GM12878 (cell line): ENCODE data around the gene KLF9. TPM values are rescaled to one million over a fixed set of nuclear protein-coding genes. Genes with fewer than 3 reads are reported as not detected.
A peak's percentile ranks its signal among the peaks of the same experiment; 100 is the strongest.

ENCODE experiments used
- ASH2L ChIP-seq: fragments of 300-600, 200-600 bp; sonication (generic); IDR thresholded peaks from 2 replicates; pipeline ENCODE4 v1.6.1; 2017; ENCODE audit warnings: low read depth, mild to moderate bottlenecking, borderline replicate concordance
- BCL3 ChIP-seq: IDR thresholded peaks from 2 replicates; pipeline ENCODE4 v1.6.1; 2011; ENCODE audit warnings: borderline replicate concordance, low read depth, mild to moderate bottlenecking, moderate library complexity, low read length; ENCODE audit not compliant: insufficient read depth, poor library complexity, severe bottlenecking
- CBX5 ChIP-seq: sonication (generic); IDR thresholded peaks from 2 replicates; pipeline ENCODE4 v1.6.1; 2016; ENCODE audit warnings: low read depth, moderate library complexity, mild to moderate bottlenecking, inconsistent platforms
- FOXM1 ChIP-seq: IDR thresholded peaks from 2 replicates; pipeline ENCODE4 v1.6.1; 2012; ENCODE audit warnings: low read depth, mild to moderate bottlenecking, inconsistent platforms, low read length, moderate library complexity
- HDAC2 ChIP-seq: fragments of 200-600 bp; sonication (generic); IDR thresholded peaks from 2 replicates; pipeline ENCODE4 v1.6.1; 2017
- IKZF1 ChIP-seq: fragments of 450-650 bp; conservative IDR thresholded peaks from 2 replicates; pipeline ENCODE4 v1.6.1; 2017; ENCODE audit warnings: antibody characterized with exemption, mild to moderate bottlenecking
- KAT2A ChIP-seq: conservative IDR thresholded peaks from 2 replicates; pipeline ENCODE4 v1.6.1; 2011; ENCODE audit warnings: low read depth, low read length; ENCODE audit not compliant: control insufficient read depth
- MTA2 ChIP-seq: fragments of 450-650 bp; IDR thresholded peaks from 2 replicates; pipeline ENCODE4 v1.6.1; 2016; ENCODE audit warnings: low read depth, mild to moderate bottlenecking, moderate library complexity
- NR2C1 ChIP-seq: fragments of 450-650 bp; IDR thresholded peaks from 2 replicates; pipeline ENCODE4 v1.6.1; 2017; ENCODE audit warnings: antibody characterized with exemption, mild to moderate bottlenecking, moderate library complexity
- PAX5 ChIP-seq: IDR thresholded peaks from 2 replicates; pipeline ENCODE4 v1.6.1; 2011; ENCODE audit warnings: low read depth, low read length, borderline replicate concordance
- RCOR1 ChIP-seq: conservative IDR thresholded peaks from 2 replicates; pipeline ENCODE4 v1.6.1; 2012; ENCODE audit warnings: low read depth, low read length, improper control_type of control experiment
- REST ChIP-seq: IDR thresholded peaks from 2 replicates; pipeline ENCODE4 v1.6.1; 2012; ENCODE audit warnings: mild to moderate bottlenecking, low read depth, low read length
- SREBF1 ChIP-seq: IDR thresholded peaks from 2 replicates; pipeline ENCODE4 v1.6.1; 2012; ENCODE audit warnings: mild to moderate bottlenecking, low read length
- STAT1 ChIP-seq: fragments of 450-650 bp; conservative IDR thresholded peaks from 2 replicates; pipeline ENCODE4 v1.6.1; 2014; ENCODE audit warnings: antibody characterized with exemption, mild to moderate bottlenecking
- TCF7 ChIP-seq: IDR thresholded peaks from 2 replicates; pipeline ENCODE4 v1.6.1; 2014; ENCODE audit warnings: antibody characterized with exemption, borderline replicate concordance
- USF1 ChIP-seq: IDR thresholded peaks from 2 replicates; pipeline ENCODE4 v1.6.1; 2011; ENCODE audit warnings: borderline replicate concordance, low read depth, mild to moderate bottlenecking, moderate library complexity, mixed read lengths, low read length; ENCODE audit not compliant: insufficient read depth; ENCODE audit errors: extremely low read length
- WRNIP1 ChIP-seq: IDR thresholded peaks from 2 replicates; pipeline ENCODE4 v1.6.1; 2011; ENCODE audit warnings: low read depth, low read length, improper control_type of control experiment, borderline replicate concordance
- YBX1 ChIP-seq: fragments of 450-650 bp; IDR thresholded peaks from 2 replicates; pipeline ENCODE4 v1.6.1; 2016; ENCODE audit warnings: antibody characterized with exemption
- ZBED1 ChIP-seq: IDR thresholded peaks from 2 replicates; pipeline ENCODE4 v1.6.1; 2016; ENCODE audit warnings: borderline replicate concordance
- ZBTB4 ChIP-seq: fragments of 450-650 bp; formaldehyde crosslinking; IDR thresholded peaks from 2 replicates; pipeline ENCODE4 v1.4.0; 2022; ENCODE audit warnings: mild to moderate bottlenecking, moderate library complexity
- ZNF274 ChIP-seq: IDR thresholded peaks from one replicate; pipeline ENCODE4 v1.8.0; 2011; ENCODE audit not compliant: insufficient read length, insufficient read depth
- polyA plus RNA-seq, 11 experiments: library from polyadenylated mRNA; depleted of rRNA in 4 of 11; unstranded in 6 of 11; stranded (reverse) in 5 of 11; fragments of >200 nt; fragmentation: Nextera tagmentation in 4 of 11; fragmentation: Illumina TruSeq in 1 of 11; extraction: Ambion mirVana in 4 of 11; extraction: Trizol in 1 of 11; gene quantifications; 1 replicate in 1 of 11; 2 replicates in 10 of 11; pipeline versions ENCODE4 v1.2.1 to v1.2.3, GENCODE V29; 2011 to 2016; ENCODE audit warnings: inconsistent platforms in 2 of 11, missing spikeins in 2 of 11, low read depth in 1 of 11
- total RNA-seq, 4 experiments: library from RNA; depleted of rRNA in 3 of 4; stranded (reverse); fragments of >200 nt in 3 of 4; fragmentation: Illumina TruSeq in 1 of 4; extraction: Trizol in 1 of 4; gene quantifications; 2 replicates each; pipeline versions ENCODE4 v1.2.1 to v1.2.3, GENCODE V29; 2013 to 2021

Gene KLF9
- total and polyA plus RNA-seq, 10 of the 15 experiments (the other 5 are each of a cell fraction or from before 2014, with no cell fraction given): 0.09 to 0.96 (median 0.83) TPM

- TF ChIP-seq WRNIP1: no peak
- TF ChIP-seq PAX5: peak; percentile 78
- TF ChIP-seq KAT2A: no peak
- no peak for TF ChIP-seq RCOR1
- TF ChIP-seq TCF7: no peak
- TF ChIP-seq HDAC2: no peak
- TF ChIP-seq ZBED1: no peak
- TF ChIP-seq FOXM1: no peak
- 0 out of 2 replicates have a peak, but pooled peaks have one; percentile 40 for TF ChIP-seq CBX5
- TF ChIP-seq STAT1: no peak
- no peak for TF ChIP-seq REST
- TF ChIP-seq ZNF274: no peak
- TF ChIP-seq YBX1: no peak
- no peak for TF ChIP-seq ASH2L
- TF ChIP-seq USF1: no peak
- no peak for TF ChIP-seq NR2C1
- peak; percentile 16; the same call in 1 of the 2 replicates for TF ChIP-seq IKZF1
- no peak for TF ChIP-seq SREBF1
- no peak for TF ChIP-seq BCL3
- no peak for TF ChIP-seq ZBTB4 (CRISPR knock-in tag)
- TF ChIP-seq MTA2: no peak
These were observed at the start of gene KLF9 (continued) for GRCh38 chr9:70413799-70414775.
